Esophagus muscularis mucosa (tissue), 4 donors: Measurements from ENCODE around the gene ETV6. TPM values are rescaled to one million over a fixed set of nuclear protein-coding genes. Genes with fewer than 3 reads are reported as not detected.

Experiments used
- DNase-seq: peaks from one replicate; pipeline ENCODE4 v3.0.0-alpha.2; 2017; ENCODE audit errors: extremely low spot score
- H3K27ac ChIP-seq, 4 donors: fragments of 200-600 bp; sonication (generic); replicated peaks in 1 of 4; 1 replicate in 3 of 4; 2 replicates in 1 of 4; pipeline ENCODE4 v1.5.1; 2016 to 2019; ENCODE audit warnings: mild to moderate bottlenecking in 1 of 4
- H3K27me3 ChIP-seq, 4 donors: fragments of 200-600 bp; sonication (generic); one replicate each; pipeline versions ENCODE4 v1.5.1 to v1.6.0; 2016 to 2019
- H3K36me3 ChIP-seq, 4 donors: fragments of 200-600 bp; sonication (generic); one replicate each; pipeline ENCODE4 v1.5.1; 2016 to 2019
- H3K4me1 ChIP-seq, 4 donors: fragments of 200-600 bp; sonication (generic); one replicate each; pipeline ENCODE4 v1.5.1; 2016 to 2019
- H3K4me3 ChIP-seq, 4 donors: fragments of 200-600 bp; sonication (generic); 1 replicate in 2 of 4; 2 replicates in 2 of 4; pipeline ENCODE4 v1.5.1; 2016 to 2019; ENCODE audit warnings: mild to moderate bottlenecking in 4 of 4, moderate library complexity in 1 of 4
- H3K9me3 ChIP-seq, 4 donors: fragments of 200-600 bp; sonication (generic); 1 replicate in 3 of 4; 2 replicates in 1 of 4; pipeline ENCODE4 v1.5.1; 2016 to 2019
- EP300 ChIP-seq: sonication (generic); formaldehyde crosslinking; IDR thresholded peaks from one replicate; pipeline ENCODE4 v1.6.1; 2017; ENCODE audit warnings: antibody characterized with exemption
- POLR2A ChIP-seq: fragments of 450-650 bp; IDR thresholded peaks from one replicate; pipeline ENCODE4 v1.6.1; 2017; ENCODE audit warnings: antibody characterized with exemption, moderate library complexity, mild to moderate bottlenecking, low read depth
- POLR2AphosphoS5 ChIP-seq, 2 donors: sonication (generic); formaldehyde crosslinking; IDR thresholded peaks; one replicate each; pipeline ENCODE4 v1.6.1; 2017; ENCODE audit warnings: antibody characterized with exemption in 2 of 2
- WGBS: methylation state at CpG from one replicate; pipeline ENCODE4 v1.1.5; 2018; 5-methylcytosine and 5-hydroxymethylcytosine counted together
- intact Hi-C: fragments of 100-400 bp; cut with DNase I; formaldehyde crosslinking; loops from one replicate; pipeline ENCODE4 v1.15.1; 2023
- total RNA-seq, 4 donors: library from RNA; depleted of rRNA; stranded (reverse); fragments of >200 nt; gene quantifications; one replicate each; pipeline versions ENCODE4 v1.1.0 to v1.2.1, GENCODE V29; 2016
- TF ChIP-seq, protein P1 (sequence below), 3 experiments: fragments of 200-600 bp in 2 of 3; fragments of 450-650 bp in 1 of 3; sonication (generic) in 2 of 3; IDR thresholded peaks; one replicate each; pipeline ENCODE4 v1.5.1; 2017 to 2019; ENCODE audit warnings: antibody characterized with exemption in 3 of 3, mild to moderate bottlenecking in 2 of 3, moderate library complexity in 1 of 3

ETV6 gene
- total RNA-seq, 4 donors from 2014 or later, result 22.4 to 29.6 (median 25.3) TPM

DNA sequence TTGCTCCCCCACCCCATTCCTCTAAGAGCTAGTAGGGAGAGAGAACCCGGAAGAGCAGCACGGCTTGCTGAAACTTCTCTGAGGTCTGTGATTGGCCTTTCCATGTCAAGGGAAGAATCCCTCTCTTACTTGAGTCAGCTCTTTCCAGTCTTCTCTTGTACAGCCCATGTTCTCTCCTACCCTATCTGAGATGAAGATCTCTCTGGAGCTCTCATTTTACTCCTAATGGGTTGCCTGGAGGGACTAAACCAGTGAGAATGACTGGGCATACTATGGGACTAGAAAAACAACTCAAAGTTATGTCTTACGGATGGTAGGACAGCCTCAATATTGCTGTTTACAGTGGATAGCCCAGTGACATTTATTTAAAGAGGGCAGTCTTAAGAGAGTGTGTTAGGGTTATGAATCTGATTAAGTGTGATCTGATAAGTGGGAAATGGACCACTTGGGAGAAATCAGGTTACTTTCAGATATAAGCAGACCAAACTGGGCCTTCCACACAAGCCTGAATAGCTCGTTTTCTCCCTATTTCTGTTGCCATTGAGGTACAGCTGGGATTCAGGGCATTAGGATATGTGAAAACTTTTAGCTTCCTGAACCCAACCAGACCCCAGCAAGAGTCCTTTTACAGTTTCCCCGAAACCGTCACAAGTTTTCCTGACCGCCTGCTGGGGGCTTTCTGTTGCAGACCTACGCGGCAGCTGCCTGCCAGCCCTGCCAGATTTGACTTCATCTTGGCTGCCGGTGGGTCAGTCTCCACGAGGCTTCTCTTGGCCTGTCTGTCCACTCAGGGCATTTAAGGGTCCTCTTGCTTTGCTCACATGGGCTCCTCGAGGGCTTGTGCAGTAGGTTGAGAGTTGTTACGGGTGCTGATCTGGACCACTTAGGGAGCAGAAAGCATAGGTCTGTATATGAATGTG lies 16.9 kb downstream of the ETV6 start:
- WGBS, result 69% methylated on average over 13 of the region's 13 CpGs
- no peaks in the 10 kb centered on the region for H3K9me3 ChIP-seq
- intact Hi-C loops, result no loop called here
- peak overlapping the region; percentile 6 to 39 (median 27) for H3K27ac ChIP-seq
- peaks cover 50 to 93% (median 82%) of the 10 kb centered on the region in 4 donors for H3K4me1 ChIP-seq
- H3K36me3 ChIP-seq, result no peaks in the 10 kb centered on the region
- no peaks in the 10 kb centered on the region for H3K27me3 ChIP-seq
- DNase-seq, result no peak
- no peak overlapping the region for H3K4me3 ChIP-seq
- TF ChIP-seq EP300 (no peak), POLR2A (no peak), POLR2AphosphoS5 (IDR thresholded peaks at IDR 0.05) (no peak)
- TF ChIP-seq, protein P1, sequence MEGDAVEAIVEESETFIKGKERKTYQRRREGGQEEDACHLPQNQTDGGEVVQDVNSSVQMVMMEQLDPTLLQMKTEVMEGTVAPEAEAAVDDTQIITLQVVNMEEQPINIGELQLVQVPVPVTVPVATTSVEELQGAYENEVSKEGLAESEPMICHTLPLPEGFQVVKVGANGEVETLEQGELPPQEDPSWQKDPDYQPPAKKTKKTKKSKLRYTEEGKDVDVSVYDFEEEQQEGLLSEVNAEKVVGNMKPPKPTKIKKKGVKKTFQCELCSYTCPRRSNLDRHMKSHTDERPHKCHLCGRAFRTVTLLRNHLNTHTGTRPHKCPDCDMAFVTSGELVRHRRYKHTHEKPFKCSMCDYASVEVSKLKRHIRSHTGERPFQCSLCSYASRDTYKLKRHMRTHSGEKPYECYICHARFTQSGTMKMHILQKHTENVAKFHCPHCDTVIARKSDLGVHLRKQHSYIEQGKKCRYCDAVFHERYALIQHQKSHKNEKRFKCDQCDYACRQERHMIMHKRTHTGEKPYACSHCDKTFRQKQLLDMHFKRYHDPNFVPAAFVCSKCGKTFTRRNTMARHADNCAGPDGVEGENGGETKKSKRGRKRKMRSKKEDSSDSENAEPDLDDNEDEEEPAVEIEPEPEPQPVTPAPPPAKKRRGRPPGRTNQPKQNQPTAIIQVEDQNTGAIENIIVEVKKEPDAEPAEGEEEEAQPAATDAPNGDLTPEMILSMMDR (IDR thresholded peaks at IDR 0.05), result no peak

DNA sequence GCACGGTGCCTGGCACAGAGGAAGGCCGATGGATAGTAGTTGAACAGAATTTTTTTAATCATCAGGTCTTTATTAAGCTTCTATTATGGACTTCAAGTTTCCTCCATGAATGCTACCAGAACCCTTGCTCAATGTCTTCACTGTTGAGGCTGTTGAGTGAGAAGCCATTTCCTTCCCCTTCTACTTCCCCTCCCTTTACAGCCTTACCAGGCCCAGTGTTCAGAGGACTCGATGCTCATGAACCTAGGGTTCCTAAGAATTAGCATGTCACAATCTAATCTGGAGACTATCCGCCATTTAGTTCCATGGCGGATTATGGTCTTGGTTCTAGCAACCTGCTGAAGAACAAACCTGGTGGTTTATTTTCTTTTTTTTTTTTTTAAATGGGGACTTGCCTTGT lies 17.7 kb downstream of the ETV6 start:
- WGBS, result 88% methylated on average over 5 of the region's 5 CpGs
- Histone ChIP-seq H3K36me3 (no peaks in the 10 kb centered on the region), H3K4me1 (peaks cover 44 to 92% (median 82%) of the 10 kb centered on the region in 4 donors), H3K9me3 (no peaks in the 10 kb centered on the region), H3K4me3 (no peak overlapping the region), H3K27ac (peak overlapping the region in 1 of 4 donors; percentile 39), H3K27me3 (no peaks in the 10 kb centered on the region)
- intact Hi-C loops, result no loop called here
- DNase-seq, result no peak
- TF ChIP-seq, protein P1 (IDR thresholded peaks at IDR 0.05), result no peak
- TF ChIP-seq POLR2AphosphoS5 (IDR thresholded peaks at IDR 0.05) (no peak), EP300 (no peak), POLR2A (no peak)

DNA sequence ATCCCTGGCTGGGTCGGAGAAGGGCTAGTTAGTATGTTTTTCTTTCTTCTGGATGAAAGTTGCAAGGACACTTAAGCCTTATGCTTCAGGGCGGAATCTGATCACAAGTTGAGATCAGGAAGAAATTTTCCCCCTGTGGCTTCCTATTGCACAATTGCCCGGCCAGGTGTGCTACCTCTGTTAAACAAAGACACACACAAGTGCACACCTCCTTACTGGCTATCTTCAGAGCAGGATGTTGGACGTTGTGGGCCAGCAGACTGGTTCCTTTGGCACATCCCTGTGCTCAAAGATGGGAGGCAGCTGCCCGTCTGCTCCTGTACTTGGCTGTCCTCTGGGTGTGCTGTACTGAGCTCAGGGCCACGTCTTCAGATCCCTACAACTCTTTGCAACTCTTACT lies 19.1 kb downstream of the ETV6 start:
- H3K27me3 ChIP-seq, result no peaks in the 10 kb centered on the region
- no peak overlapping the region for H3K4me3 ChIP-seq
- 60% methylated on average over 6 of the region's 6 CpGs for WGBS
- TF ChIP-seq EP300 (no peak), POLR2AphosphoS5 (IDR thresholded peaks at IDR 0.05) (no peak), POLR2A (no peak)
- TF ChIP-seq, protein P1 (IDR thresholded peaks at IDR 0.05), result no peak
- no peaks in the 10 kb centered on the region for H3K36me3 ChIP-seq
- H3K9me3 ChIP-seq, result no peaks in the 10 kb centered on the region
- no peak for DNase-seq
- intact Hi-C loops, result no loop called here
- peaks cover 42 to 92% (median 82%) of the 10 kb centered on the region in 4 donors for H3K4me1 ChIP-seq
- no peak overlapping the region for H3K27ac ChIP-seq

DNA sequence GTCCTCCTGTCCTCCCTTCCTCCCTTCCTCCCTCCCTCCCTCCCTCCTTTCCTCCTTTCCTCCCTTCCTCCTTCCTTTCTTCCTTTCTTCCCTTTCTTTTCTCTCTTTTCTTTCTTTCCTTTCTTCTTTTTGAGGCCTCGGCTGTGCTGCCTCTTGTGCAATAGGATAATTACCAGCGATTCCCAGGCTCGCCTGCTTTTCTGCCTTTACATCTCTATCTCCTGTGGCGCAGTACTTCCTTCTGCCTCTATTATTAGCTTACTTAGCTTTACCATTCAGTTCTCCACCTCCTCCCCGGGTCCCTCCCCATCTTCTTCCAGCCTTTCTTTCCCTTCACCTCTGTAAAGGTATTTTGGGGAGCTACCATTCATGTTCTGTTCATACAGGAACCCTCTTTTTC lies 19.9 kb downstream of the ETV6 start:
- H3K27me3 ChIP-seq, result no peaks in the 10 kb centered on the region
- no peak overlapping the region for H3K4me3 ChIP-seq
- DNase-seq, result no peak
- H3K9me3 ChIP-seq, result no peaks in the 10 kb centered on the region
- peaks cover 42 to 92% (median 82%) of the 10 kb centered on the region in 4 donors for H3K4me1 ChIP-seq
- no peaks in the 10 kb centered on the region for H3K36me3 ChIP-seq
- intact Hi-C loops, result no loop called here
- TF ChIP-seq POLR2A, result no peak
- TF ChIP-seq, protein P1 (IDR thresholded peaks at IDR 0.05), result no peak
- no peak for TF ChIP-seq EP300
- TF ChIP-seq POLR2AphosphoS5 (IDR thresholded peaks at IDR 0.05), result no peak
- WGBS, result 74% methylated on average over 5 of the region's 5 CpGs
- H3K27ac ChIP-seq, result no peak overlapping the region
